Gastroesophageal sphincter (tissue), 4 donors: ENCODE measurements around the gene WDR35. TPM values are rescaled to one million over a fixed set of nuclear protein-coding genes. Genes with fewer than 3 reads are reported as not detected.

Experiments
- ATAC-seq: fragments of 150-250 bp; one replicate; pipeline ENCODE4 v1.9.1; 2016; ENCODE audit warnings: mild to moderate bottlenecking, moderate library complexity
- H3K27ac ChIP-seq, 4 donors: fragments of 200-600 bp; sonication (generic) in 3 of 4; 1 replicate in 3 of 4; 2 replicates in 1 of 4; pipeline ENCODE4 v1.5.1; 2016 to 2019
- H3K27me3 ChIP-seq: fragments of 200-600 bp; sonication (generic); one replicate; pipeline ENCODE4 v1.5.1; 2019
- H3K36me3 ChIP-seq, 2 donors: fragments of 200-600 bp; sonication (generic); one replicate each; pipeline ENCODE4 v1.5.1; 2019; ENCODE audit warnings: control low read depth in 1 of 2
- H3K4me1 ChIP-seq, 3 donors: fragments of 200-600 bp; sonication (generic); 1 replicate in 2 of 3; 2 replicates in 1 of 3; pipeline ENCODE4 v1.5.1; 2016 to 2019; ENCODE audit warnings: control low read depth in 2 of 3
- H3K4me3 ChIP-seq, 2 donors: fragments of 200-600 bp; sonication (generic); one replicate each; pipeline ENCODE4 v1.5.1; 2019; ENCODE audit warnings: mild to moderate bottlenecking in 1 of 2, moderate library complexity in 1 of 2
- H3K9me3 ChIP-seq, 3 donors: fragments of 200-600 bp; sonication (generic); one replicate each; pipeline ENCODE4 v1.5.1; 2017 to 2019; ENCODE audit warnings: control low read depth in 2 of 3
- CTCF ChIP-seq, 4 experiments: fragments of 200-600 bp in 2 of 4; fragments of 450-650 bp in 2 of 4; sonication (generic) in 1 of 4; IDR thresholded peaks; one replicate each; pipeline ENCODE4 v1.5.1; 2017 to 2019; ENCODE audit warnings: antibody characterized with exemption in 4 of 4, mild to moderate bottlenecking in 2 of 4, moderate library complexity in 2 of 4
- EP300 ChIP-seq: sonication (generic); formaldehyde crosslinking; IDR thresholded peaks from one replicate; pipeline ENCODE4 v1.6.1; 2017; ENCODE audit warnings: antibody characterized with exemption, mild to moderate bottlenecking
- POLR2A ChIP-seq, 2 donors: fragments of 450-650 bp; IDR thresholded peaks; one replicate each; pipeline ENCODE4 v1.6.1; 2017; ENCODE audit warnings: antibody characterized with exemption in 2 of 2, mild to moderate bottlenecking in 2 of 2, moderate library complexity in 1 of 2
- POLR2AphosphoS5 ChIP-seq: sonication (generic); formaldehyde crosslinking; IDR thresholded peaks from one replicate; pipeline ENCODE4 v1.6.1; 2017; ENCODE audit warnings: antibody characterized with exemption
- WGBS, 2 donors: methylation state at CpG; one replicate each; pipeline ENCODE4 v1.1.5; 2018; ENCODE audit warnings: low coverage in 1 of 2; 5-methylcytosine and 5-hydroxymethylcytosine counted together
- total RNA-seq, 4 donors: library from RNA; depleted of rRNA; stranded (reverse); fragments of >200 nt; gene quantifications; one replicate each; pipeline ENCODE4 v1.1.0, GENCODE V29; 2016

WDR35 gene
- total RNA-seq, 4 donors from 2014 or later, result 10.1 to 22.2 (median 17.7) TPM

DNA sequence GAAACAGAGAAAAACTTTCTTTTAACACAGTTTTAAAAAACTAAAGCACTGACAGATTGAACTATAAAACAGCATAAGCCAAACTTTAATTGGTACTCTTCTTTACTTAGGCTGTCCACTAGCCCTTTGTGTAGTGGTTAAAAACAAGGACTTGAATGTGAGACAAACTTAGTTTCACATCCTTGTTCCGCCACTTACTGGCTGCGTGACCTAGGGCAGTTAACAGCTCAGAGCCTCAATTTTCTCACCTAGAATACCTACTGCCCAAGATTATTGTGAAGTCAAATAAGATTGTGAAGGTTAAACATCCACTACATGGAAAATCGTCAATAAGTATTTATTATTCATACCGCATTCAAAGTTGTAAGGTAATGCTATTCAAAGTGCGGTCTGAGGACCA lies 2.0 kb downstream of the WDR35 start:
- peaks cover 5 to 26% (median 5%) of the 10 kb centered on the region in 3 donors for H3K4me1 ChIP-seq
- H3K4me3 ChIP-seq, result no peak overlapping the region
- no peaks in the 10 kb centered on the region for H3K27me3 ChIP-seq
- H3K9me3 ChIP-seq, result no peaks in the 10 kb centered on the region
- H3K27ac ChIP-seq, result no peak overlapping the region
- no peak for TF ChIP-seq POLR2AphosphoS5
- no peak for TF ChIP-seq EP300
- TF ChIP-seq POLR2A (IDR thresholded peaks at IDR 0.05), result no peak
- TF ChIP-seq CTCF (IDR thresholded peaks at IDR 0.05), result no peak
- peaks cover 3 to 8% of the 10 kb centered on the region in 2 donors for H3K36me3 ChIP-seq
- 97 to 98% methylated on average over 5 of the region's 5 CpGs for WGBS, 2 donors
- ATAC-seq, result no peak

DNA sequence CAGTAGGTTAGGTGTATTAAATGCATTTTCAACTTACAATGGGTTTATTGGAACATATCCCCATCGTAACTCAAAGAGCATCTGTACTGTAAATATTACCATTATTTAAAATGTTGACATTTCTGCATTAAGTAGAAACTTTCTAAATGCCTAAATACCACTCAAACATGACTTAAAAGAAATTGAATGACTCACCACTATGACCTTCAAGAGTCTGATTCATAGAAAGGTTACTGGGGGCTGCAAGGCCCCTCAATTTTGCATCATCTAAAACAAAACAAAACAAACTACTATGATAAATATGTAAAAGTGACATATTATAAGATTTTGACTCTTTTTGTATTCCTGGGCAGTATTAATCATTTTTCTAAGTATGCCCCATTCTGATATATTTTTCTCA lies 7.6 kb downstream of the WDR35 start:
- WGBS, 2 donors, result 77 to 95% methylated on average over 1 of the region's 1 CpG
- Histone ChIP-seq H3K9me3 (no peaks in the 10 kb centered on the region), H3K27ac (no peak overlapping the region), H3K4me1 (no peaks in the 10 kb centered on the region), H3K36me3 (peaks cover 3 to 41% of the 10 kb centered on the region in 2 donors), H3K27me3 (no peaks in the 10 kb centered on the region), H3K4me3 (no peak overlapping the region)
- no peak for ATAC-seq
- TF ChIP-seq POLR2AphosphoS5 (no peak), POLR2A (IDR thresholded peaks at IDR 0.05) (no peak)

- H3K4me1 ChIP-seq, result no peaks in the 10 kb centered on the region
- no peaks in the 10 kb centered on the region for H3K9me3 ChIP-seq
- H3K36me3 ChIP-seq, result peaks cover 0 to 60% of the 10 kb centered on the region in 2 donors
- ATAC-seq, result no peak
- 57 to 68% methylated on average over 1 of the region's 1 CpG for WGBS, 2 donors
- no peak overlapping the region for H3K4me3 ChIP-seq
- H3K27me3 ChIP-seq, result no peaks in the 10 kb centered on the region
- H3K27ac ChIP-seq, result no peak overlapping the region
- TF ChIP-seq CTCF (IDR thresholded peaks at IDR 0.05), result no peak
- no peak for TF ChIP-seq POLR2A (IDR thresholded peaks at IDR 0.05)
- no peak for TF ChIP-seq POLR2AphosphoS5
- no peak for TF ChIP-seq EP300
These were observed 10.0 kb downstream of the WDR35 start for GRCh38 chr2:19979932-19980331.

DNA sequence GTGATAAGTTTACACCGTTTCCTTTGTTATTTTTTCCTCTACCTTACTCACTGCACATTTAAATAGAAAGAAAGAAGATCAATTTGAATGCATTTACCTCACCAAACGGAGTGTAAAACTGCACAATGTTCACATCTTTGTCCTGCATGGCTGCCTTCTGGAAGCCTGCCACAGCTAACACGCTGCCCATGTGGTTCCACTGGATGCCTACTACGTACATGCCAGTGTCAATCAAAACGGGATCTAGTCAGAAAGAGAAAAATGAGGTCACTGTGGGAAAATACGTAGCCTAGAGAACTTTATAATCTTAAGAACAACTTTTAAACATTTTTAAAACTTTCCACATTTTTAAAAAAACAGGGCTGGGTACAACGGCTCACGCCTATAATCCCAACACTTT lies 16.4 kb downstream of the WDR35 start:
- Histone ChIP-seq H3K4me1 (no peaks in the 10 kb centered on the region), H3K36me3 (peaks cover 4 to 70% of the 10 kb centered on the region in 2 donors), H3K9me3 (no peaks in the 10 kb centered on the region), H3K4me3 (no peak overlapping the region), H3K27me3 (no peaks in the 10 kb centered on the region), H3K27ac (no peak overlapping the region)
- TF ChIP-seq CTCF (IDR thresholded peaks at IDR 0.05), result no peak
- TF ChIP-seq POLR2AphosphoS5, result no peak
- TF ChIP-seq EP300, result no peak
- TF ChIP-seq POLR2A (IDR thresholded peaks at IDR 0.05), result no peak
- 82 to 93% methylated on average over 4 to 8 of the region's 8 CpGs for WGBS, 2 donors
- no peak for ATAC-seq

GRCh38 chr2:19971691-19972090 lies 18.2 kb downstream of the WDR35 start:
- Histone ChIP-seq H3K4me1 (no peaks in the 10 kb centered on the region), H3K4me3 (no peak overlapping the region), H3K36me3 (peaks cover 4 to 62% of the 10 kb centered on the region in 2 donors), H3K9me3 (no peaks in the 10 kb centered on the region), H3K27ac (no peak overlapping the region), H3K27me3 (no peaks in the 10 kb centered on the region)
- no peak for TF ChIP-seq POLR2A (IDR thresholded peaks at IDR 0.05)
- TF ChIP-seq CTCF (IDR thresholded peaks at IDR 0.05), result no peak
- no peak for TF ChIP-seq POLR2AphosphoS5
- no peak for TF ChIP-seq EP300
- ATAC-seq, result no peak
- WGBS, 2 donors, result 86 to 87% methylated on average over 3 of the region's 3 CpGs
